ENCODE data around the gene COL6A3. TPM values are rescaled to one million over a fixed set of nuclear protein-coding genes. Genes with fewer than 3 reads are reported as not detected.

The COL6A3 gene
- total and polyA plus RNA-seq, 2 of the 13 experiments (the other 11 are each of a cell fraction or from before 2014, with no cell fraction given) = 0.03 TPM; not detected in 1

GRCh38 chr2:237429753-237430152 lies 15.8 kb upstream of the COL6A3 start:
- Histone ChIP-seq H3K4me2 (ENCODE audit: low read depth, low read length) (no peak overlapping the region), H4K20me1 (ENCODE audit: insufficient read depth, low read length) (no peaks in the 10 kb centered on the region), H3K4me3 (replicated peaks in 1 of 3; ENCODE audit: insufficient read depth in 1 of 3, low read depth in 2 of 3, low read length in 3 of 3) (no peak overlapping the region), H3K36me3 (replicated peaks in 1 of 2; ENCODE audit: control insufficient read depth in 1 of 2, insufficient read depth in 2 of 2, low read length in 2 of 2) (no peaks in the 10 kb centered on the region), H3K79me2 (ENCODE audit: insufficient read depth, low read length) (no peaks in the 10 kb centered on the region), H3K4me1 (ENCODE audit: insufficient read depth, low read length) (no peaks in the 10 kb centered on the region), H3K27ac (ENCODE audit: extremely low read length, insufficient read depth, low read length) (no peak overlapping the region), H3K27me3 (ENCODE audit: control insufficient read depth in 1 of 2, insufficient read depth in 2 of 2, low read length in 2 of 2) (peaks cover 2 to 39% of the 10 kb centered on the region in 2 experiments), H3K9me3 (ENCODE audit: low read length) (no peaks in the 10 kb centered on the region), H2AFZ (ENCODE audit: low read length) (no peak overlapping the region), H3K9ac (ENCODE audit: insufficient read depth, low read depth, low read length) (no peak overlapping the region)
- POLR2A ChIA-PET = no interaction called here
- intact Hi-C loops (cut with micrococcal nuclease; ENCODE audit: unreplicated experiment) = no loop called here
- no peak for TF ChIP-seq ZNF724P (CRISPR knock-in tag; IDR thresholded peaks at IDR 0.05; ENCODE audit: borderline replicate concordance)
- no peak for TF ChIP-seq TEF (CRISPR knock-in tag; IDR thresholded peaks at IDR 0.05)
- TF ChIP-seq ZNF136 (CRISPR knock-in tag; IDR thresholded peaks at IDR 0.05; ENCODE audit: low read depth) = no peak
- TF ChIP-seq ZBTB39 (CRISPR knock-in tag; IDR thresholded peaks at IDR 0.05) = no peak
- no peak for TF ChIP-seq GLMP (CRISPR knock-in tag; IDR thresholded peaks at IDR 0.05; ENCODE audit: borderline replicate concordance)
- no peak for TF ChIP-seq ADNP (CRISPR knock-in tag; IDR thresholded peaks at IDR 0.05)
- TF ChIP-seq ZNF253 (CRISPR knock-in tag; IDR thresholded peaks at IDR 0.05; ENCODE audit: borderline replicate concordance) = no peak
- TF ChIP-seq NBN (conservative IDR thresholded peaks at IDR 0.05) = no peak
- no peak for TF ChIP-seq MED1 (CRISPR knock-in tag; IDR thresholded peaks at IDR 0.05)
- no peak for TF ChIP-seq DNMT3B (CRISPR knock-in tag; conservative IDR thresholded peaks at IDR 0.05)
- TF ChIP-seq U2AF1 (optimal IDR thresholded peaks at IDR 0.05; ENCODE audit: low read depth, low read length) = no peak
- no peak for TF ChIP-seq IKZF1 (IDR thresholded peaks at IDR 0.05)
- no peak for TF ChIP-seq MIER2 (CRISPR knock-in tag; IDR thresholded peaks at IDR 0.05)
- no peak for TF ChIP-seq ZNF546 (CRISPR knock-in tag; conservative IDR thresholded peaks at IDR 0.05)
- no peak for TF ChIP-seq MYPOP (CRISPR knock-in tag; IDR thresholded peaks at IDR 0.05)
- no peak for DNase-seq (ENCODE audit: low spot score)
- ATAC-seq = no peak
- BruUV-seq (replicated peaks) = no TSS peak
- WGBS (ENCODE audit: low lambda C conversion rate) = 6% methylated on average over 3 of the region's 3 CpGs
- in situ Hi-C loops (cut with HindIII; ENCODE audit: extremely low pct_ligation_motif_present, low pct_unique_long_range_greater_than_20kb) = no loop called here
- no peak for FAIRE-seq
- CTCF ChIA-PET (ENCODE audit: low intra/inter-chr PET ratio, low total read pairs) = no interaction called here

All from HepG2 (cell line).